A549 (cell line): Measurements from ENCODE around the gene MAP4K4.

Source experiments
- EHF ChIP-seq: fragments of 250-450 bp; sonication (Bioruptor Pico); IDR thresholded peaks from 2 replicates; pipeline ENCODE4 v1.5.0; 2020; ENCODE audit warnings: mild to moderate bottlenecking
- EP300 ChIP-seq, 2 experiments: fragments of >200 bp; sonication (Bioruptor Twin); formaldehyde crosslinking; IDR thresholded peaks; 2 replicates in 1 of 2; 3 replicates in 1 of 2; pipeline ENCODE4 v1.6.1; 2016 to 2017
- KDM5A ChIP-seq: fragments of 200-600 bp; sonication (generic); IDR thresholded peaks from 2 replicates; pipeline ENCODE4 v1.6.1; 2016; ENCODE audit warnings: antibody characterized with exemption, mild to moderate bottlenecking
- NFE2L2 ChIP-seq: fragments of 150-350 bp; conservative IDR thresholded peaks from 2 replicates; pipeline ENCODE4 v1.6.1; 2014; ENCODE audit warnings: low read length
- NR3C1 ChIP-seq: fragments of >200 bp; sonication (Bioruptor Twin); formaldehyde crosslinking; IDR thresholded peaks from 3 replicates; pipeline ENCODE4 v1.6.1; 2017
- PHF8 ChIP-seq: fragments of 200-600 bp; sonication (generic); IDR thresholded peaks from 2 replicates; pipeline ENCODE4 v1.6.1; 2016; ENCODE audit warnings: low read depth, mild to moderate bottlenecking, antibody characterized with exemption, moderate library complexity, borderline replicate concordance
- POLR2A ChIP-seq: IDR thresholded peaks from 2 replicates; pipeline ENCODE4 v1.6.1; 2012; ENCODE audit warnings: mild to moderate bottlenecking, low read length
- RFX5 ChIP-seq: fragments of 450-650 bp; IDR thresholded peaks from 2 replicates; pipeline ENCODE4 v1.7.1; 2014; ENCODE audit warnings: antibody characterized with exemption, mild to moderate bottlenecking, moderate library complexity
- TF ChIP-seq, protein P1 (sequence below): fragments of 200-600 bp; sonication (generic); IDR thresholded peaks from 2 replicates; pipeline ENCODE4 v1.6.1; 2016; ENCODE audit warnings: antibody characterized with exemption, mild to moderate bottlenecking, moderate library complexity
- TF ChIP-seq, protein P2 (sequence below): fragments of >200 bp; sonication (Bioruptor Twin); formaldehyde crosslinking; IDR thresholded peaks from 3 replicates; pipeline ENCODE4 v1.5.1; 2016

DNA sequence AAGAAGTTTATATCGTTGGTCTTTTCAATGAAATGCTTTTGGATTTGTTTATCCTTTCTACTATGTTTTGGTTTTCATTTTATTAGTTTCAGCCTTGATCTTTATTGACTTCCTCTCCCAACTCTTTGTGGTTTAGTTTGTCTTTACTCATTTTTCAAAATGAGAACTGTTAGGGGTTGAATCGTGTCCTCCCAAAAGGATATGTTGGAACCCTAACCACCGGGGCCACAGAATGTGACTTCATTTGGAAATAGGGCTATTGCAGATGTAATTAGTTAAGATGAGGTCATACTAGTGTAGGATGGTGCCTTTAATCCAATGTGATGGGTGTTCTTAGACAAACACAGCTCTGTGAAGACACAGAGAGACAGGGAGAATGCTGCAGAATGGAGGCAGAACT, 233.9 kb downstream of the MAP4K4 start:
- TF ChIP-seq NFE2L2 (no peak), PHF8 (no peak), KDM5A (no peak), POLR2A (no peak), EP300 (IDR thresholded peaks at IDR 0.05) (no peak), EHF (no peak), NR3C1 (no peak), RFX5 (no peak)
- TF ChIP-seq, protein P1, sequence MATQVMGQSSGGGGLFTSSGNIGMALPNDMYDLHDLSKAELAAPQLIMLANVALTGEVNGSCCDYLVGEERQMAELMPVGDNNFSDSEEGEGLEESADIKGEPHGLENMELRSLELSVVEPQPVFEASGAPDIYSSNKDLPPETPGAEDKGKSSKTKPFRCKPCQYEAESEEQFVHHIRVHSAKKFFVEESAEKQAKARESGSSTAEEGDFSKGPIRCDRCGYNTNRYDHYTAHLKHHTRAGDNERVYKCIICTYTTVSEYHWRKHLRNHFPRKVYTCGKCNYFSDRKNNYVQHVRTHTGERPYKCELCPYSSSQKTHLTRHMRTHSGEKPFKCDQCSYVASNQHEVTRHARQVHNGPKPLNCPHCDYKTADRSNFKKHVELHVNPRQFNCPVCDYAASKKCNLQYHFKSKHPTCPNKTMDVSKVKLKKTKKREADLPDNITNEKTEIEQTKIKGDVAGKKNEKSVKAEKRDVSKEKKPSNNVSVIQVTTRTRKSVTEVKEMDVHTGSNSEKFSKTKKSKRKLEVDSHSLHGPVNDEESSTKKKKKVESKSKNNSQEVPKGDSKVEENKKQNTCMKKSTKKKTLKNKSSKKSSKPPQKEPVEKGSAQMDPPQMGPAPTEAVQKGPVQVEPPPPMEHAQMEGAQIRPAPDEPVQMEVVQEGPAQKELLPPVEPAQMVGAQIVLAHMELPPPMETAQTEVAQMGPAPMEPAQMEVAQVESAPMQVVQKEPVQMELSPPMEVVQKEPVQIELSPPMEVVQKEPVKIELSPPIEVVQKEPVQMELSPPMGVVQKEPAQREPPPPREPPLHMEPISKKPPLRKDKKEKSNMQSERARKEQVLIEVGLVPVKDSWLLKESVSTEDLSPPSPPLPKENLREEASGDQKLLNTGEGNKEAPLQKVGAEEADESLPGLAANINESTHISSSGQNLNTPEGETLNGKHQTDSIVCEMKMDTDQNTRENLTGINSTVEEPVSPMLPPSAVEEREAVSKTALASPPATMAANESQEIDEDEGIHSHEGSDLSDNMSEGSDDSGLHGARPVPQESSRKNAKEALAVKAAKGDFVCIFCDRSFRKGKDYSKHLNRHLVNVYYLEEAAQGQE = no peak
- TF ChIP-seq, protein P2, sequence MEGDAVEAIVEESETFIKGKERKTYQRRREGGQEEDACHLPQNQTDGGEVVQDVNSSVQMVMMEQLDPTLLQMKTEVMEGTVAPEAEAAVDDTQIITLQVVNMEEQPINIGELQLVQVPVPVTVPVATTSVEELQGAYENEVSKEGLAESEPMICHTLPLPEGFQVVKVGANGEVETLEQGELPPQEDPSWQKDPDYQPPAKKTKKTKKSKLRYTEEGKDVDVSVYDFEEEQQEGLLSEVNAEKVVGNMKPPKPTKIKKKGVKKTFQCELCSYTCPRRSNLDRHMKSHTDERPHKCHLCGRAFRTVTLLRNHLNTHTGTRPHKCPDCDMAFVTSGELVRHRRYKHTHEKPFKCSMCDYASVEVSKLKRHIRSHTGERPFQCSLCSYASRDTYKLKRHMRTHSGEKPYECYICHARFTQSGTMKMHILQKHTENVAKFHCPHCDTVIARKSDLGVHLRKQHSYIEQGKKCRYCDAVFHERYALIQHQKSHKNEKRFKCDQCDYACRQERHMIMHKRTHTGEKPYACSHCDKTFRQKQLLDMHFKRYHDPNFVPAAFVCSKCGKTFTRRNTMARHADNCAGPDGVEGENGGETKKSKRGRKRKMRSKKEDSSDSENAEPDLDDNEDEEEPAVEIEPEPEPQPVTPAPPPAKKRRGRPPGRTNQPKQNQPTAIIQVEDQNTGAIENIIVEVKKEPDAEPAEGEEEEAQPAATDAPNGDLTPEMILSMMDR = no peak
